GM10266 (cell line): ENCODE data around the gene MORC3.

Source experiments
- DNase-seq: peaks from one replicate; pipeline ENCODE4 v3.0.0; 2012; ENCODE audit errors: extremely low spot score
- TF ChIP-seq, protein P1 (sequence below): IDR thresholded peaks from 2 replicates; pipeline ENCODE4 v1.5.1; 2012; ENCODE audit warnings: mild to moderate bottlenecking, low read depth; ENCODE audit not compliant: control insufficient read depth, insufficient read depth; ENCODE audit errors: missing control alignments

The MORC3 gene

DNA sequence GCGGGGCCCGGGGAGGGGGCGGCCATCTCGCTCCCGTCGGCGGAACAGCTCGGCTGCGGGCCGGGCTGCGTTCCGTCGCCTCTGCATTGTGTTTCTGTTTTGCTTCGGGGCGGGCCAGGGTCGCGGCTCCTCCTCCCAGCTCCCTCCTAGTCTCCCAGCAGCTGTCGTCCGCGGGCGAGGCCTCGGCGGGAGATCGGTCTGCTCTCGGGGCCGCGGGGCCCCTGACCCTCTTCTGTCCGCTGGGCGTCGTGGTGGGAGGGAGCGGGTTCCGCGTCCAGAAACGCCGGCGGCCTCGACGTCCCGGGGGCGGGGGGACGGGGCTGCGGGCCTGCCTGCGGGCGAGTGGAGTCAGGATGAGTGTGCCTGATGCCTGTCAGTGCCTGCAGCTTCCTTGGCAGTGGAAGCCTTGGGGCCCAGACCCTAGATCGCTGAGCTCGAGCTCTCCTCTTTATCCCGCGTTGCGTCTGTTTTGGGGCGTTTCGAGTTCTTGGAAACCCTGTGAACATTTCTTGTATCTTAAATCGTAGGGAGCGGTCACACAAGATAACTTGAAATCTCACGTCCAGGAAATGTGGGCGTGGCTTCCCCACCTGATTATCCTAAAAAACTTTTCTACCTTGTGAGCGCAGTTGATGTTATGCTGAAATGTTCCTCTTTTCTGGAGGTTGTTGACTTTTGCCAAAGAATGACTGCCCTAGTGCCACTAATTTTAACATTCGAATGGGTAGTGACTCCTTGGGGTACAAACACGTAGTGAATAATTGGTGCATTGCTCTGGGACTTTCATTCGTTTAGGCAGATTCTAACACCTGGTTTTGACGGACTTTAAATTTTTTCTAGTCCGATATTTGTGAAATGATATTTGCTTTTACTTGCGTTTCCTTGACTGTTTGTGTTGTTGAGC is 676 bp downstream of the MORC3 start:
- DNase-seq = peak; percentile 73
- TF ChIP-seq, protein P1, sequence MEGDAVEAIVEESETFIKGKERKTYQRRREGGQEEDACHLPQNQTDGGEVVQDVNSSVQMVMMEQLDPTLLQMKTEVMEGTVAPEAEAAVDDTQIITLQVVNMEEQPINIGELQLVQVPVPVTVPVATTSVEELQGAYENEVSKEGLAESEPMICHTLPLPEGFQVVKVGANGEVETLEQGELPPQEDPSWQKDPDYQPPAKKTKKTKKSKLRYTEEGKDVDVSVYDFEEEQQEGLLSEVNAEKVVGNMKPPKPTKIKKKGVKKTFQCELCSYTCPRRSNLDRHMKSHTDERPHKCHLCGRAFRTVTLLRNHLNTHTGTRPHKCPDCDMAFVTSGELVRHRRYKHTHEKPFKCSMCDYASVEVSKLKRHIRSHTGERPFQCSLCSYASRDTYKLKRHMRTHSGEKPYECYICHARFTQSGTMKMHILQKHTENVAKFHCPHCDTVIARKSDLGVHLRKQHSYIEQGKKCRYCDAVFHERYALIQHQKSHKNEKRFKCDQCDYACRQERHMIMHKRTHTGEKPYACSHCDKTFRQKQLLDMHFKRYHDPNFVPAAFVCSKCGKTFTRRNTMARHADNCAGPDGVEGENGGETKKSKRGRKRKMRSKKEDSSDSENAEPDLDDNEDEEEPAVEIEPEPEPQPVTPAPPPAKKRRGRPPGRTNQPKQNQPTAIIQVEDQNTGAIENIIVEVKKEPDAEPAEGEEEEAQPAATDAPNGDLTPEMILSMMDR = peak; percentile 9

DNA sequence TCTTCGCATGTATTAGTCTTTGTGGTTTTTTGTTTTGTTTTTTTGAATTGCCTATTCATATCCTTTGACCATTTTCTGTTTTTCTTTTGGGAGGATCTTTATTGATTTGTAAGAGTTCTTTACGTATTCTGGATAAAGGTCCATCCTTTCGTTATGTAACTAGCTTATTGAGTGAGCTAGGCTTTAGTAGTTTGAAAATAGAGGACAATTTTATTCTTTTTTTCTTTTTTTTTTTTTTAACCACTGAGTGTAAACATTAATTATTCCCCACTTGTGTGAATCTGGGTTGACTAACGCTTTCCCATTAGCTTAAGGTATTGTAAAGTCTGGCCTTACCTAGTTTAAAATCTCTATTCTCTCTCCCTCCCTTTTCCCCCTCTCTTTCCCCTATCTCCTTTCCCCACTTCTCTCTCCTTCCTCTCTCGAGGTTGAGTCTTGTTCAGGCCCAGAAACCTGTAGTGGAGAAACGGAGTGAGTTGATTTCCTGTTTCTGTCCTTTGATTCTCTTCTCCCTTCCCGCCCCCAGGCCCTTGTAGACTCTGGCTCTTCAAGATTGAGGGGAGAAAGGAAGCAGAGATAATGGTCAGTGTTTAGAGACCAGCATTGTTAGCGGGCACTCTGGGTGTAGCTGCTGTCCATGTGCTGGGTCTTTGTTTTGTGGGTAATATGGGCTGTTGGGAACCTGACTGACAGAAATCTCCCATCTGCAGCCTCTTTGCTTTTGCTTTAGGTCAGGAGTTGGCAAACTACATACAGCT is 1.5 kb downstream of the MORC3 start:
- TF ChIP-seq, protein P1 = no peak
- DNase-seq = peak; percentile 24

DNA sequence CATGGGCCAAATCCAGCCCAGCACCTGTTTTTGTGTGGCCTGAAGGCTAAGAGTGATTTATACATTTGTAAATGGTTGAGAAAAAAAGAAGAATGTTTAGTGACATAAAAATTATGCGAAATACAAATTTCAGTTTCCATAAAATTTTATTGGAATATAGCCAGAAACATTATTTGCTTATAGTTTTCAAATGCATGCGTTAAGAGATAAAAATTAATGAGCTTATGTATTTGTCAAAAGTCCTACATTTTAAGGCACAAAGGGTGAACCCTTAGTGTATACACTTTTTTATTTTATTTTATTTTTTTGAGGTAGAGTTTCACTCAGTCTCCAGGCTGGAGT is 2.1 kb downstream of the MORC3 start:
- DNase-seq = no peak

DNA sequence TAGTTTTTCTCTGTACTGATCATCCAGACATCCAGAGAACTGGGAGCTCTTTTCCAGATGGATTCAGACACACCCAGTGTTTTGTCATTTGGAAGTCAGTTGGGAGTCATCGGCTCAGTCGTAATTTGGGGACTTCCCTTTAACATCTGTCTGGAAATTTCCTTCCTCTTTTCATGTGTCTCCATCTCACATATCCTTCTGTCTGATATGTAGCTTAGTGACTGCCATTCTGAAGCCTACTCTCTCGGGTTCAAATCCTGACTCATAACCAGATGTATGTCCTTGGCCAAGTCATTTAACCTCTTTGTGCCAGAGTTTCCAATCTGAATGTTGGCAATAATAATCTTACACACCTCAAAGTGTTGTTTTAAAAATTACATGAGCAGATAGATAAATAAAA is 3.0 kb downstream of the MORC3 start:
- TF ChIP-seq, protein P1 = no peak
- no peak for DNase-seq

More for the DNA sequence above, 2.1 kb downstream of the MORC3 start:
- TF ChIP-seq, protein P1 = no peak

DNA sequence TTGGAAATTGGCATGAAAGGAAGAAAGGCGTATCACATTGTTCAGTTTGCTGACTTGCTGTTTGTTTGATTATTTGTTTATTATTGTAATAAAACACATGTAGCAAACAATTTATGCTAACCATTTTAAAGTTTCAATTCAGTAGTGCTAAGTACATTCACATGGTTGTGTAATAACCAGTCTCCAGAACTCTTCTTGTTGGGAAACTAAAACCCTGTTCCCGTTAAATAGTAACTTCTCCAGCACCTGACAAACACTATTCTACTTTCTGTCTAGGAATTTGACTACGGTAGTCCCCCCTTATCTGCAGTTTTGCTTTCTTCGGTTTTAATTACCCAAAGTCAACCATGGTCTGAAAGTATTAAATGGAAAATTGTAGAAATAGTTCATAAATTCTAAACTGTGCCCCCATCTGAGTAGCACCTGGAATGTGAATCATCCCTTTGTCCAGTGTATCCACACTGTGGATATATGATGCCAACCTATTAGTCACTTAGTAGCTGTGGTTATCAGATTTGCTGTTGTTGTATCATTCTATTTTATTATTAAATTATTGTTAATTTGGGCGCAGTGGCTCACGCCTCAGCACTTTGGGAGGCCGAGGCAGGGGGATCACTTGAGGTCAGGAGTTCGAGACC is 5.5 kb downstream of the MORC3 start:
- DNase-seq = no peak
- TF ChIP-seq, protein P1 = no peak

DNA sequence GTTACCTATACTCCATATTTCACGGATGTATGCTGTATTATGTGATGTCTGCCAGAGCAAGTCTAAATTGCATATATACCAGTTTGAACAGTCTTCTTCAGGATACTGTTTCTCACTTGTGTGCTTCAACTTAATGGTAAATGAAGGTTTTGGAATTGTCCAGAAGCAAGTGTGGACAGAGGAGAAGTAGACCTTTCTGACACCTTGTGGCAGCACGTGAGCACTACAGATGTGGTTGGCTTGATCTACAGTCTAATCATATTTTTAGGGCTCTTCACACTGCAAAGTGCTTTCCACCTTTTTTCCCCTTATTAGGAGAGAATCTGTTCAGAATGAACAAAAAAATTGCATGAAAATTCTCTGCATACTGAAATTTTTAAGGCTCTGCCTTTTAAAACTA is 10.9 kb downstream of the MORC3 start:
- peak; percentile 53 for DNase-seq
- TF ChIP-seq, protein P1 = peak; percentile 79
